GM19467 (cell line): ENCODE measurements around the gene ARMH3.

Experiments
- ATAC-seq: cut with Tn5 transposase; IDR thresholded peaks from one replicate; pipeline ENCODE4 v1.9.1; 2021; ENCODE audit warnings: mild to moderate bottlenecking, moderate library complexity; ENCODE audit not compliant: unreplicated experiment

The ARMH3 gene

DNA sequence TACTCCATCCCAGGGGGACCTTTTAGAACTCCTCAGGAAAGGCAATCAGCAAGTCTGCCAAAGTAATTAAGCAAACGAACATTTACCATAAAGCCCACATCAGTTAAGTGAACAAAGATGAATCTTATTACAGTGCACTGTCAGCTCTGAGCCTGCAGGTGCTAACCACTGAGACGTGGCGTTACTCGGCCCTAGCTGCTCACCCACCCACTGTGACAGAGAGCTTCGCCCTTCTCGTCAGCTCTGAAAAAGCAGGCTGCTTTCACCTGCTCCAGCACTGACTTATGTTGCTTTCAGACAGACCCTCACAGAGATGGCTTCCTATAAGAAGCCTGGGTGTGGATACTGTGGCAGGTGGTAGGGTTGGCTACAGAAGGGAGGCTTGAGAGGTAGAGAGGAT, 154.6 kb downstream of the ARMH3 start:
- peak; percentile 59 for ATAC-seq

- no peak for ATAC-seq
Measured at GRCh38 chr10:101897633-101898032, 158.3 kb downstream of the ARMH3 start.

GRCh38 chr10:101896225-101896877, 159.6 kb downstream of the ARMH3 start:
- ATAC-seq = no peak

DNA sequence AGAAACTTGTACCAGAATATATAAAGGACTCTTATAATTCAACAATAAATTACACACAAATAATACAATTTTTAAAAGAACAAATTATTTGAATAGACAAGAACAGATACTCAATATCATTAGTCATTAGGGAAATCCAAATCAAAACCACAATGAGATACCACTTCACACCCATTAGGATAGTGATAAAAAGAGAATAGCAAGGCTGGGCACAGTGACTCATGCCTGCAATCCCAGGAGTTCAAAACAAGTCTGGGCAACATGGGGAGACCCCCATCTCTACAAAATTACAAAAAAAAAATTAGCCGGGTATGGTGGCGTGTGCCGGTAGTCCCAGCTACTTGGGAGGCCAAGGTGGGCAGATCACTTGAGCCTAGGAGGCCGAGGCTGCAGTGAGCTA, 160.2 kb downstream of the ARMH3 start:
- no peak for ATAC-seq

GRCh38 chr10:101894742-101895141, 161.2 kb downstream of the ARMH3 start:
- no peak for ATAC-seq

- ATAC-seq = no peak
Measured at GRCh38 chr10:101894266-101894665, 161.7 kb downstream of the ARMH3 start.

DNA sequence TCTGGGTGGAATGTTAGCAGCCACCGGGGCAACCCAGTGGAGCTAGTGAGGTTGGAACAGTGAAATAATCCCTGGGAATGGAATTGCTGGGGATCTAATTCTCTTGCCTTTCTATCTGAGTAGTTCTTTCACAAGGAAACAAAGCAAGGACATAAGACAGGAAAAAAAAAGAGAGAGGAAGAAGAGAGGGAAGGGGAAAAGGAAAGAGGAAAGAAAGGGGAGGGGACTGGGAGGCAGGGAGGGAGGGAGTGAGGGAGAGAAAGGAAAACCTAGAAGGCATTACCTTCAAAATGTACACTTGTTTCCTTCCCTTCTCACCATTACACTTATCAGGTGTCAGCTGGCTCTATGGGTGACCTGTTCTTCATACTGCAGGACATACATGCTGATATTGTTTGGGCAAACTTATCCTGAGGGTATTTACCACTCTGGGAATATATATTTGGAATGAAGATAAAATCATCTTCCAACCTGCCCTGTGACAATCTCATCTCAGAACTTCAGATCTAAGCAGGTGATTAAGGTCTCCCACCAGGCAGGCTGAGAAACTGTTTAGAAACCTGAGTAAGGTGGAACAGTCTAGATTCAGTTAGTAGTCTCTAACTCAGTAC, 162.4 kb downstream of the ARMH3 start:
- ATAC-seq = no peak

GRCh38 chr10:101892782-101893391, 163.1 kb downstream of the ARMH3 start:
- no peak for ATAC-seq

GRCh38 chr10:101889256-101890210, 166.4 kb downstream of the ARMH3 start:
- no peak for ATAC-seq

DNA sequence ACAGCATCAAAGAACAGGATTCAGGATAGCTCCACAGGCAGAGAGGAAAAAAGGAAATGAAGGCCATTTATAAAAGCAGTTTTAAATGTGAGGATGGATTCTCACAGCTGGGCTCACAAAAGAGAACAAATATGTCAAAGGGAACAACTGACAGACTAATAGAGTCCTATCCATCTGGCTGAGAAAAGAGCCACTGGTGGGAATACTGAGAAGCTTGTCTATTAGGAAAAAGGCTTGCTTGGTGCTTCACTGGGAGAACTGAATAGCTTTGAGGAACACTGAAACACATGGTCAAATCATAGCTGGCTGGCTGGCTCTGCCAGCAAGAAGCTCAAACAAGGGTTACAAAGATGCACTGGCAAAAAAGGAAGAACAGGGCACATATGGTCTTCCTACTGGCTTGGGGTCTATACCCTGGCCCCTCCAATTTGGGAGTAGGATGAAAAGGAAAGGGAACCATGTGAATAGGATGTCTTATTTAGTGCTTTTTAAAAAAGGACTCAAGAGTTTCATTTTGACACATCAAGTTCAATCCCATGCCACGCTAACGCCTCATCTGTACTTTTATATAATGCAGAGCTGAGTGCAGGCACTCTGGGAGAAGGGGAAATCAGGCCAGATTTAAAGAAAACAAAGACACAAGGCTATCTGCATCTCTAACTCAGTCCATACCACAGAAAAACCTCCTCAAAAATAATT, 167.6 kb downstream of the ARMH3 start:
- no peak for ATAC-seq

- no peak for ATAC-seq
Measured at GRCh38 chr10:101887775-101888174, 168.2 kb downstream of the ARMH3 start.

GRCh38 chr10:101886521-101887312, 169.3 kb downstream of the ARMH3 start:
- no peak for ATAC-seq

GRCh38 chr10:101881036-101881774, 174.8 kb downstream of the ARMH3 start:
- ATAC-seq = no peak

DNA sequence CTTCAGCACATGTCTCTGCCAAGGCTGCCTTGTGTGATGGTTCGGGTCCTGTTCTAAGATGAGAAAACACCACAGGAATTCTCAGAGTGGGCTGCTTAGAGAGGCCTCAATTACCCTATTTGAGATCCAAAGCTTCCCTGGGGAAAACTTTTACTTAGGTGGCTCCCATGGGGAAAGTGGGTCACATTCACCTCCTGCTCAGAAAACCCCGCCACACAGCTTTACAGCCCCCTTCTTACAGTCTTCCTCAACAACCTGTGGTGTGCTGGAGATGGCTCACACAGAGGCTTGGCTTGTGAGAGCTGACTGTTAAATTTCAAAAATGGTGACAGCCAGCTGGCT, 175.8 kb downstream of the ARMH3 start:
- ATAC-seq = no peak

- ATAC-seq = no peak
Measured at GRCh38 chr10:101879456-101880231, 176.3 kb downstream of the ARMH3 start.

DNA sequence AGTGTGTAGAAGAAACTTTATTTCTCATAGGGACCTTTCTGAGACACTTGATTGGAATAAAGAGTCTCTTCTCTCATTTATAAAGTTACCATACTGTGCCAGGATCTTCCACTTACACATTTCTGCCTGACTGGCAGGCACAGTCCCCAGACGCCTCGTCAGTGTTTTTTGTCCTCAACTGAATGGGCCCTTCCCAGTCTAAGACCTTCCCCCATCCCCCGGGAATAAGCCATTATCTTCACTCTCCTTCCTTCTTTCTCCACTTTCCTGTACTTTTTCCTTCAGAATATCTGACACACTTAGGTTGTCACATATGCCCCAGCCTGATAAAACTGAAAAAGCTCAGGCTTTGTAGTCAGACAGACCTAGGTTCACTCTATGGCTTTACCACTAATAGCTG, 177.1 kb downstream of the ARMH3 start:
- no peak for ATAC-seq

DNA sequence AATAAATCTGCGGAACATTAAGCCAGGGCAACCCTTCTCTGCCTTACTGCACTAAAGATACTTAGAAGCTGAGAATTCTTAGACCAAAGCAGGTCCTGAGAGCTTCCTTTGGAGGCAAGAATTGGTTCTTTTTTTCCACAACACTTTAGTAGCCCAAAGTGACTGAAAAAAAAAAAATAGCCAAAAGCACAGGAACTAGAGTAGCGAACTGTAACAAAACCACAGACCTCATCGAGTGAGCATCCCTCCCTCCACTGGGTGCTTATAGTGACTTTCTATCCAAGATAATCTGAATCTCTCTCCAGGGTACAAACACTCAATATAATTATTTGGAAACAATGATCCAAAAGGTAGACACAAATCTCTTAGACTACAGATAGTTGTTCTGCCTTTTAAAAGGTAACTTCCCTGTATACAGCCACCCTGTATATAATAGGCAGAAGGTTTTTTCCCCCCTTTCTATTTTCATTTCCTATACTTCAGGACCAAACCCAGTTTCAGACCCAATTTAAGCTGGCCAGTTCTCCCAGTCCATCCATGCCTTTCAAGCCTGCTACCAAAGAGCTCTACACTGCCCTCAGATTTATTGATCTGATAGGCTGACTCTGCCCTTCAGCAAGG, 180.8 kb downstream of the ARMH3 start:
- ATAC-seq = no peak

- no peak for ATAC-seq
Measured at GRCh38 chr10:101874252-101874651, 181.7 kb downstream of the ARMH3 start.
